Measurements from ENCODE around the gene SYCE3.

DNA sequence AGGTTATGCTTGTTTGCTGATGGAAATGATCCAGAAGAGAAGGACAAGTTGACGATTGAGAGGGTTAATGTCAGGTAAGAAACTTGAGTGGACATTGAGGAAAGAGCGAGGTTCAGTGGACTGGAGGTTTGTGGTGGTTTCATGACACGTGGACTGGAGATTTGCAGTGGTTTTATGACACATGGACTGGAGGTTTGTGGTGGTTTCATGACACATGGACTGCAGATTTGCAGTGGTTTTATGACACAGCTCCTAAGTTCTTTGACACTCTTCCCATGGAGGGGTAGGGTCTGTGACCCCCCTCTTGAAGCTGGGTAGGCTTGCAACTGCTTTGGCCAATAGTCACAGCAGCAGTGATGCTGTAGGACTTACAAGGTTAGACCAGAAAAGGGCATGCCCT, 32.5 kb upstream of the SYCE3 start:
- TF ChIP-seq, protein P1, sequence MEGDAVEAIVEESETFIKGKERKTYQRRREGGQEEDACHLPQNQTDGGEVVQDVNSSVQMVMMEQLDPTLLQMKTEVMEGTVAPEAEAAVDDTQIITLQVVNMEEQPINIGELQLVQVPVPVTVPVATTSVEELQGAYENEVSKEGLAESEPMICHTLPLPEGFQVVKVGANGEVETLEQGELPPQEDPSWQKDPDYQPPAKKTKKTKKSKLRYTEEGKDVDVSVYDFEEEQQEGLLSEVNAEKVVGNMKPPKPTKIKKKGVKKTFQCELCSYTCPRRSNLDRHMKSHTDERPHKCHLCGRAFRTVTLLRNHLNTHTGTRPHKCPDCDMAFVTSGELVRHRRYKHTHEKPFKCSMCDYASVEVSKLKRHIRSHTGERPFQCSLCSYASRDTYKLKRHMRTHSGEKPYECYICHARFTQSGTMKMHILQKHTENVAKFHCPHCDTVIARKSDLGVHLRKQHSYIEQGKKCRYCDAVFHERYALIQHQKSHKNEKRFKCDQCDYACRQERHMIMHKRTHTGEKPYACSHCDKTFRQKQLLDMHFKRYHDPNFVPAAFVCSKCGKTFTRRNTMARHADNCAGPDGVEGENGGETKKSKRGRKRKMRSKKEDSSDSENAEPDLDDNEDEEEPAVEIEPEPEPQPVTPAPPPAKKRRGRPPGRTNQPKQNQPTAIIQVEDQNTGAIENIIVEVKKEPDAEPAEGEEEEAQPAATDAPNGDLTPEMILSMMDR (conservative IDR thresholded peaks at IDR 0.05; ENCODE audit: low read depth in 2 of 2), result no peak
- TF ChIP-seq EZH2 (IDR thresholded peaks at IDR 0.05; ENCODE audit: low read depth, unreplicated experiment) (no peak), POLR2AphosphoS5 (IDR thresholded peaks at IDR 0.05; ENCODE audit: low read depth) (no peak)

Measured in GM23338 (cell line).